HG02970 (cell line): ENCODE results near the gene PRRC1.
A peak's percentile ranks its signal among the peaks of the same experiment; 100 is the strongest.
"Not testable (repeated sequence)": the region's sequence is repeated elsewhere in the genome, so short reads cannot be mapped to it uniquely, and the experiment has no call there.

Experiments used
- ATAC-seq: cut with Tn5 transposase; IDR thresholded peaks from one replicate; pipeline ENCODE4 v1.9.1; 2021; ENCODE audit warnings: mild to moderate bottlenecking, moderate library complexity, moderate number of reproducible peaks; ENCODE audit not compliant: unreplicated experiment, low FRiP score

Gene PRRC1

DNA sequence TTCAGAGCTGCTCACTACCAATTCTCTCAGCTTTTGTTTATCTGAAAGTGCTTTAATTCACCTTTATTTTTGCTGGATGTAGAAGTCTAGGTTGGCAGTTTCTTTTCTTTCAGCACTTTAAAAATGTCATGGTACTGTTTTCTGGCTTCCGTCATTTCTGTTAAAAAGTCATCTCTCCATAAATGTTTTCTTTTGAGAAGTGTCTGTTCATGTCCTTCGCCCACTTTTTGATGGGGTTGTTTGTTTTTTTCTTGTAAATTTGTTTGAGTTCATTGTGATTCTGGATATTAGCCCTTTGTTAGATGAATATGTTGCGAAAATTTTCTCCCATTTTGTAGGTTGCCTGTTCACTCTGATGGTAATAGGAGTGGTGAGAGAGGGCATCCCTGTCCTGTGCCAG, 23.1 kb downstream of the PRRC1 start:
- ATAC-seq: not testable (repeated sequence)

DNA sequence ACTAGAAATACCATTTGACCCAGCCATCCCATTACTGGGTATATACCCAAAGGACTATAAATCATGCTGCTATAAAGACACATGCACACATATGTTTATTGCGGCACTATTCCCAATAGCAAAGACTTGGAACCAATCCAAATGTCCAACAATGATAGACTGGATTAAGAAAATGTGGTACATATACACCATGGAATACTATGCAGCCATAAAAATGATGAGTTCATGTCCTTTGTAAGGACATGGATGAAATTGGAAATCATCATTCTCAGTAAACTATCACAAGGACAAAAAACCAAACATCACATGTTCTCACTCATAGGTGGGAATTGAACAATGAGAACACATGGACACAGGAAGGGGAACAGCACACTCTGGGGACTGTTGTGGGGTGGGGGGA, 27.8 kb downstream of the PRRC1 start:
- not testable (repeated sequence) for ATAC-seq

DNA sequence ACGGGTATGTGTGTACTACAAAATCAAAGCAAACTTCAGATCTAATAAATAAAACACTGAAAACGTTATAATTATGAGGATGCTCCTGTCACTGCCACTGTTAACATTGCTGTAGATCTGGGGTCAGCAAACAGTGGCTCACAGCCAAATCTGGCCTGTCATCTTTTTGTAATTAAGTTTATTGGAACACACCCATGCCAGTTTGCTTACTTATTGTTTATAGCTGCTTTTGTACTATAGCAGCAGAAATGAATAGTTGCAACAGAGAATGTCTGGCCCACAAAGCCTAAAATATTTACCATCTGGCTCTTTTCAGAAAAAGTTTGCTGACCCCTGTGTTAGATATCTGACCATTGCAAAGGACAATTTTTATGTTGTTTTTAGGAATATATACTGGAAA, 32.1 kb downstream of the PRRC1 start:
- no peak for ATAC-seq

DNA sequence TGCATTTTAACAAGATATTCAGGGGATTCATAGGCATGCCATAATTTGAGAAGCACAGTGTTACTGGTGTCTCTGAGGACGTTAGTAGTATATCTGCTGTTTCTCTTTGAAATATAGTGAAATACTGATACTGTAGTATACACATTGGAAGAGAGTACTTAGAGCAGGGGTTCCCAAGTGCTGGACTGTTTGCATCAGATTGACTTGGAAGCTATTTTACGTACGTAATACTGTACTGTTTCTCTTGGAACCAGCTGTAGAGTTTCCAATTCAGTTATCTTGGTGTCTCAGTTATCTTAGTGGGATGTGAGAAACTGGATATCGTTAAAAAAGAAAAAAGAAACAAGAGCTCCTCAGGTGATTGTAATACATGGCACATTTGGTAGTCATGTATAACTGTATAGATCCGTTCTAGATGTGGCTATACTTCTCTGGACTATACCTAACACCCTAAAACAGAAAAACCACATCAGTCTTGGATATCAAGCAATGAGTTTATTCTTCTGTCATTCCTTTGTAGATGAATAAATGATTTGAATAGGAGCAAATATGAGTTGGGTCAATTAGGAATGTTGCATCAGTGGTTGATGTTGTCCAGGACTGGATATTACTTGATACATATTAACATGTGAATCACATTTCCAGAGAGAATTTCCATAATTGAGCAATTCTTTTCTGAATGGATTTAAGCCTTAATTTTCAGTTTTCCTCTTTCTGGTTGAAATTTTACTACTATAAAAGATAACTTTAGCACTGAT, 33.4 kb downstream of the PRRC1 start:
- no peak for ATAC-seq

DNA sequence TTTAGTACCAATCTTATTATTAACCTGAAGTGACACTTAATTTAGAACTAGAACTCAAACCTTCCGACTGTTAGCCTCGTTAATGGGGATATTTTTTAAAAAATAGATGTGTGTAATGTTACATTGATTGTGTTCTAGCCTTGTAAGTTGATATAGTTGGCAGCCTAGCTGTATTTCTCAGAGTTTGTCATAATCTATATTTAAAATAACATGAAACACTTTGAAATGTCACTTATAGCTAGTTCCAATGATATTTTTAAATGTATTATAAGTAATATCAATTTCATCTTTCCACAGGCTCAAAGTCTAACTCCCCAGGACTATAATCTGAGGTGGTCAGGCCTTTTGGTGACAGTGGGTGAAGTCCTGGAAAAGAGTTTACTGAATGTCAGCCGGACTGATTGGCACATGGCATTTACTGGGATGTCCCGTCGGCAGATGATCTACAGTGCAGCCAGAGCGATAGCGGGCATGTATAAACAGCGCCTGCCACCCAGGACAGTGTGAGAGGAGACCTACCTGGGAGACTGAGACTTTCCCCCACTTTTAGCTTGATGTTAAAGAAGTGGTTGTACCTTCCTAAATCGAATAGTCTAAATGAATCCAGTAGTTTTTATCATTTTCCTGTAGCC, 34.1 kb downstream of the PRRC1 start:
- ATAC-seq: no peak

DNA sequence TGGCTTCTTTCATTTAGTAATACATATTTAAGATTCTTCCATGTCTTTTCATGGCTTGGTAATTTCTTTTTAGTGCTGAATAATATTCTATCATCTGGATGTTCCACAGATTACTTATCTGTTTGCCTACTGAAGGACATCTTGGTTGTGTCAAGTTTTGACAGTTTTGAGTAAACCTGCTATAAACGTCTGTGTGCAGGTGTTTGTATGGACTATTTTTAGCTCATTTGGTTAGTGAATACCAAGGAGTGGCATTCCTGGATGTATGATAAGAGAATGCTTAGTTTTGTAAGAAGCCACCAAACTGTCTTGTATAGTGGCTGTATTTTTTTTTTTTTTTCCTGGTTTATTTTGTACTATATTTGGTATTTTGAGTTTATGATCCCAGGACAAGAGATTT, 38.4 kb downstream of the PRRC1 start:
- no peak for ATAC-seq

DNA sequence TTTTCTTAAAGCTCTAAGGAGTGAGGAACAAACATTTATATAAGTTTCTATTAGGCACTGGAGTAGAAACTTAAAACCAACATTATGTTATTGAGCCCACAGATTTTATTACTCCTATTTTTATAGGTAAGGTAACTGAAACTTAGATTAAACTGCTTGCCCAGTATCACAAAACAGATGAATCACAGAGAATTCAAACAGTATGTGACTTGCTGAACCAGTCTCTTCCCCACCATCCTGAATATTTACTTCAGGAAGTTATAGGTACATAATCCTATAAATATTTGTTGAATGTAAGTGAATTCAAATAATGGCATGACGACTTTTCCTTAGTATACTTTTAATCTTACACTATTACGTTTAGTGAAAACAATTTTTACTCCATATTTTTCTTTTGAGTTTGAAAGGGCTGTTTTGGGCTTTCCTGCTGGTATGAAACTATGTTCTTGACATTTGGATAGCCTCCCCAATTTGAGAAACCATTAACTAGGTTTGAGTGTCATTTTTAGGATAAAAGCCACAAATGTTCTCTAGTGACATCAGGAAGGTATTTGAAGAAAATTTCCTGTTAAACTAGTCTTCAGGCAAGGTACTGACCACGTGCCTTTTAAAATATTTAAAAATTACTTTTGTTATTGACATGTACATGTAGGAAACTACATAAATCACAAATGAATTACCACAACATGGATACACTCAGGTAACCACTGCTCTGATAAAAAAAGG, 39.3 kb downstream of the PRRC1 start:
- no peak for ATAC-seq

DNA sequence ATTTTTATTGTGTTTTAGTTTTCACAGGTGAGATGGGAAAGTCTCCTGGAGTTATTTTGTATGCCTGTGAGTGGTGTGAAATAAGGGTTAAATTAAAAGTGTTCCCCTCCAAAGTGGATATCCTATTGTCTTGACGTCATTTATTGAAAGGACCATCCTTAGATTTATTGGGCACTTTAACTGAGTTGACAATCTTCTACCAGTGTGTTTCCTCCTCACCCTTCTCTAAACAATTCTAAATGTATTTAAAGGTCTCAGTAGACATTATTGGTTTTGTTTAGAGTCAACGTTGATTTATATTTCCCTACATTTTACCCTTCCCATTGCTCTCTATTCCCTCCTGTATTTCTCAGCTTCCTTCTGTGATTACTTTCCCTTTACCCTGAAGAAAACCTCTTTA, 40.8 kb downstream of the PRRC1 start:
- ATAC-seq: no peak

DNA sequence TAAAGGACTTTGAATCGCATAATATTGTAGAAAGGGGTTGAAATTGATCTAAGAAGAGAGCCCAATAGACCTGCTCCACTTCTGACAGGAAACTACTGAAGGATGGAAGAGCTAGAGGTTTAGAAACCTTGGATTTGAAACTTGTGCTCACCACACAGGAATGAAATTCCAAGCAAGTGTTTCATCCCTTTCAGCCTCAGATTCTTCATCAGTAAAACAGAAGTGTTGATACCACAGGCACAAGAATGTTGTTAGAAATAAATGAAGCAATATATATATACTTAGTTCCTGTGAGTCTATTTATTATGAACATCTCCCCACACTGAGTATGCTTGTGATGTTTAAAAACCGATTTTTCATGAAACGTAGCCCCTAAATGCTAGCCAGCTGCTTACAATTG, 43.8 kb downstream of the PRRC1 start:
- no peak for ATAC-seq

DNA sequence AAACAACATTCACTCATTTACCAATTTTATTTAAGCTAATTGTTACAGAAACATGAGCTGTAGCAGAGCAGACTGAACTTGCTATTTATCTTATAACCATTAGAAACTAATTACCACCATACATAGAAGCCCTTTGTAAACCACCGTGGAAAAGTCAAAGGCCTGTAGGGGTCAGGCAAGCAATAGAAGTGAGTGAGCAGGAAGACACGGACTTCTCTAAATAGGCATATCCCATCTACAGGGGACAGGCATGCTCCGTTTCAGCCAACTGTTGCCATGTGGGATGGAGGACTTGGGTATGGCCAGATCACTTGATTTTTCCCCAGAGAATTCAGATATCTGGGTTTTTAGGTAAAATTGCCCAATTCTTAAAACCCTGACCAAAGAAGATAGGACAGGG, 44.8 kb downstream of the PRRC1 start:
- no peak for ATAC-seq

DNA sequence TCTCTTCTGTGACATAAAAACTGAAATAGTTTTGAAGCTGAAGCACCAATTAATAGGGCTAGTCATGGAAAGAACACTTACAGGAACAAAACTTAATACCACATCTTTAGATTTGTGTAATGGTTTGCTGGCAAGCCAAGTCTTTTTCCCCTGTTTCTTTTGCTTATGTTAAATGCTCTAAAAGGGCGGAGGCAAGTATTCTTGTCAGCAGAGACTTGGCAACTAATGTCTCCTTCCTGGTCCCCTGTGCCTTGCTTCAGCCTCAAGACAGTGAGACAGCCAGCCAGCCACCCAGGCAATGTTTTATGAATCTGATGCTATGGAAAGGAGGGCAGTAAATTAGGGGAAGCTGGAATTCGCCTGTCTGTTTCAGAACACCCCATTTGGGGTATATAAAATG, 45.7 kb downstream of the PRRC1 start:
- ATAC-seq: no peak

DNA sequence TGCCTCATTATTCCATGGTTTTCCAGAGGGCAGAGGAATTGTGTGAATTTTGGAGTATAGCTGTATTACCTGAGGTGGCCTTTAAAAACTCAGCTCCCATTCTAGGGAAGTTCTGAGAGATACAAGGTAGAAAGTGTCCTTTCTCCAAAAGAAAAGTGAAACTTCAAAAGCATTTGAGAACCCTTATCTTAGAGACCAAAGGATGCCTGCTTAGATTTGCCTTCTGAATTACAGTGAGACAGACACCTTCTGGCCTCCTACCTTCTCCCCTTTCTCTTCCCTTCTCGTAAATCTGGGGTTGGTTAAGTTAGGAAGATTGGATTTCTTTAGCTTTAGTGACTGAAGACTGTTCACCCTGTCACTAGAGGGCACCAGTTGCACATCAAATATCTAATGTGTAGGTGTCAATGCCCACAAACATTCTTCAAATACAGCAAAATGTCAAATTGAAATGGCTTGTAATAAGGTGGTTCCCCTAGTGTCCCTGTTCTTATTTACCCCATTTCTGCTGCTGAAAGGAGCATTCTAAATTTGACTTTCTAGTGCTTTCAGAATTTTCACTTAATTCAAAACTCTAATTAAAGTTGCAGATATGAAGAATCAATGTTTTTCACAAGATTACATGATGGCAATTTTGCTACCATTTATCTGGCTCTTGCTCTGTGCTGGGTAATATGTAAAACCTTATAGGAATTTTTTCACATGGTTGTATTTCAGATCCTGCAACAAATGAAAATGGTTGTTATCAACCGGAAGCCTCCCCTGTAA, 46.7 kb downstream of the PRRC1 start:
- ATAC-seq: no peak

DNA sequence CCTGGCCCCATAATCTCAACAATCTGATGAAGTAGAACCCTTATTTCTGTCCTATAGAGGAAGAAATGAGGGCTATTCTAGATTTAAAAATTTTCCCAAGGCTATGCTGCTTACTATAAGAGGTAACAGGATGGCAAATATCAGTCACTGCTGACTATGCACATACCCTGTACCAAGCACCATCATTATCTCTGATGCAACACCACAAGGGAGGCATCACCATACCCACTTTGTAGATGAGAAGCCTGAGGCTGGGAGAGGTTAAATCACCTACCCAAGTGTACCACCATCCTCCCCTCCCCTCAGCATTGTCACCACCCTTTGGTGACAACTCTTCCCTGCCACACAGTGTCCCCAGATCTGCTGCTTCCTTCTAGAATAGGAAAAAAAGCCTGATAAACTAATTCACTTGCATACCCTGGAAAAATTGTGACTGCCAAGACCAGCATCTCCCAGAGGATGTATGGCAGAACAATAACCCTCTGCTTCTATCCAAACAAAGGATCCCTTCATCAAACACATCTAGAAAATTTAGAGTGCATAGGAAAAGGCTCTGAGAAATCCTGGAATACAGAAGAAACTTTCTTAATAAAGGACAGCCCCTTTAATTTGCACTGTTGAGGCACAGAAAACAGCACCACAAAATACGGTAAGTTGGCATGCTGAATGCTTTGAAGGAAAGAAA, 48.3 kb downstream of the PRRC1 start:
- ATAC-seq: no peak

DNA sequence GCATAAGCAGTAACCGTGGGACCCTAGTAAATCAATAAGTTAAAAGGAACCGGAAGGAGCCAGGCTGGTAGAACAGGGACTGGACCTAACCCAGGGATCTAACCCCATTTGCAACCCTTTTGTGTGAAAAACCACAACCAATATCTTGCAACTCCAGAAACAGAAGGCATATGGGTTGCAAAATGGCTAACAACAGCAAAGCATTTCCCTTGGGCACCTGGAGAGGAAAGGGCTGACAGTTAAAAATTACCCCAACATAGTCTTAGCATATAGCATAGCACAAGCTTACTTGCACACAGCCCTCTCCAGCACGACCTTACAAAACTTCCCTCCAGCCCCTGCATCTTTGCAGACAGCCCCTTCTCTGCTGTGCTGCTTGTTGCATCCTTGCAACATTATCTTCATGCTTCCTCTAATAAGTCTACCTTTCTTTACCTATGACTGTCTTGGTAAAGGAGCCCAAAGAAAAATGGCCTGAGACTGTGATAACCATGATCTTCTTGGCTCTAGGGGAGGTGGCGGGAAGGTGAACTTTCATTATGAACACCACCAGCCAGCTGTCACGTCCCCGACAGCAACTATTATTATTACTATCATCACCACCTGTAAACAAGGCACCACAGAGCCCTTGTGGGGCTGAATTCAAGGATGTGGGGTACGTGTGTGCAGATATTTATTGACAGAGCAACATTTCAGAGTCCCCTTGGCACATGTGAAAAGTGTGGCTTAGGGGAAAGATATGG, 49.8 kb downstream of the PRRC1 start:
- ATAC-seq: peak; percentile 68

DNA sequence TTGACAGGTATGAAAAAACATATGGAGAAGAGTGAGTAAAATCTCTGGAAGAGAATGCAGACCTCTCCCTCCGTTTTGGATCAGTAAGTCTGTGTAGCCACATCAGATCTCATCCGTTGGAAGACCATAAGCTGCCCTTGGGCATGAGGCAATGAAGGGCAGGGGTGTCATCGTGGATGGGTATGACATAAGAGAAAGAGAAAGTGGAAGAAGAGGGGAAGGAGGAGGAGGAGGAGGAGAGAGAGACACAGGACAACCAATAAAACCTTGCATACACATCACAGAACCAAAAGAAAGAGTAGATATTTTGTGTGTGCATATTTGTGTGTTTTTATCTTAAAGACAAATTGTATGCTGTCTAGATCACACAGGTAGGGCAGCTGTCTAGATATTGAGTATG, 50.7 kb downstream of the PRRC1 start:
- ATAC-seq: no peak

DNA sequence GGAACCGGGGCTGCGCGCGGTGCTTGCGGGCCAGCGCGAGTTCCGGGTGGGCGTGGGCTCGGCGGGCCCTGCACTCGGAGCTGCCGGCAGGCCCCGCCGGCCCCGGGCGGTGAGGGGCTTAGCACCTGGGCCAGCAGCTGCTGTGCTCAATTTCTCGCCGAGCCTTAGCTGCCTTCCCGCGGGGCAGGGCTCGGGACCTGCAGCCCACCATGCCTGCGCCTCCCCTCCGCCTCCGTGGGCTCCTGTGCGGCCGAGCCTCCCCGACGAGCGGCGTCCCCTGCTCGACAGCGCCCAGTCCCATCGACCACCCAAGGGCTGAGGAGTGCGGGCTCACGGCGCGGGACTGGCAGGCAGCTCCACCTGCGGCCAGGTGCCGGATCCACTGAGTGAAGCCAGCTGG, 52.0 kb downstream of the PRRC1 start:
- not testable (repeated sequence) for ATAC-seq

DNA sequence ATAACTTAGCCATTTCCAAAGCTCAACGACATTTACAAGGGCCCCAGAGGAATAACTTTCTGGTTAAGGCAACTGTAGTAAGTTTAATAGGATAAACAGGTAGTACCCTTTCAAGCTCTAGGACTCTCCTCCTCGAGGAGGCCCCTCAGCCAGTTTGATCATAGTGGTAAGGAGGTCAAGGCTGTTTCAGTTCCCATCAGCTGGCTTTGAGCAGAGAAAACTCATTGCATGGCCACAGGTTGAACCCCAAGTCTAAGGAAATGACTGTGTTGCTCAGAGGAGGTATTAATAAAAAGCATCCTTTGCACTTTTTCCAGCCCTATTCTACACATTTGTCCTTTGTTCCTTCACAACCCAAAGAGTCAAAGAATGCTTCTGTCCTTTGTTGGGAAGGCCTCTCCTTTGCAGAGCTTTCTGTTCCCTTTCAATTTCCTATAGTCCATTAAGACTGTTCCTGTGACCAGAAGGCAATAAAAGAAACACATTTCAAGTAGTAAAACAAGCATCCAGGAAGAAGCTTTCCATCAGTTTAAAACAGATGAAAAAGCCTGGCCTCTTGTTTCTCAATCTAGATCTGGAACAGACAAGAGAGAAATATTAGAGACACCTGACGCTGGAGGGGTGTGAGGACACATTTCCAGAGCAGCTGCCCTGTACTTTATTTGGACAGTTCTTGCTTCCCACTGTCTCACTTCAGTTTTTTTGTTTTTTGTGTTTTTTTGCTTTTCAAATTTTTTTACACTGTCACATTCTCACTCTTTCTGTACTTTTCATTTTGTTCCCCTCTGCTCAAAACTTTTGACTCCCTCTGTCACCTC, 54.1 kb downstream of the PRRC1 start:
- ATAC-seq: peak; percentile 43

DNA sequence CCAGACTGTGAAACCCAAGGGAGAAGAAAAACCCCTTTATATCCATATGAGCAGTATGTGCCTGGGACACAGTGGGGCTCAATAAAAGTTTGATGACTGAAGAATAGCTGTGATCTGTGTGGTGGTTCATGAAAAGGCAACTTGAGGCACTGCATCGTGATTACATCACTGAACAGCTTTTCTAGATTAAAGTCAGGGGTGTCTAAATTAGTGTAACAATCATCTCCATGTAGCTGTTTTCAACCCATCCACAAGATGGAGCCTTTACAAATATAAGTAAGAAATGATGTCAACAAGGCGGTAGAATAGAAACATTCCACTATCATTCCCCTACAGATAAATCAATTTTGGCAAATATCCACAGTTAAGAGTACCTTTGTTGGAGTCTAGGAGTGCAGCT, 55.5 kb downstream of the PRRC1 start:
- no peak for ATAC-seq
